Fibroblast of skin of scalp (primary cell): ENCODE results near the gene ANAPC2.
"Not testable (repeated sequence)": the region's sequence is repeated elsewhere in the genome, so short reads cannot be mapped to it uniquely, and the experiment has no call there.

Experiments used
- DNase-seq: peaks from one replicate; pipeline ENCODE4 v3.0.0-alpha.2; 2013

The ANAPC2 gene

GRCh38 chr9:137143459-137143858 lies 44.9 kb downstream of the ANAPC2 start:
- DNase-seq = no peak

- DNase-seq = no peak
These were observed 46.1 kb downstream of the ANAPC2 start for GRCh38 chr9:137141976-137142936.

GRCh38 chr9:137141050-137141810 lies 47.1 kb downstream of the ANAPC2 start:
- no peak for DNase-seq

- DNase-seq = no peak
These were observed 48.0 kb downstream of the ANAPC2 start for GRCh38 chr9:137140151-137141012.

- DNase-seq = no peak
These were observed 48.8 kb downstream of the ANAPC2 start for GRCh38 chr9:137139468-137140150.

GRCh38 chr9:137138722-137139467 lies 49.5 kb downstream of the ANAPC2 start, which contains the start of gene GRIN1:
GRIN1 (plus strand) TSS chr9:137139154; CDS start chr9:137139487, 333 bp downstream.
- DNase-seq = peak; percentile 41

GRCh38 chr9:137138058-137138721 lies 50.2 kb downstream of the ANAPC2 start:
- no peak for DNase-seq

- DNase-seq = no peak
These were observed 51.3 kb downstream of the ANAPC2 start for GRCh38 chr9:137136881-137137607.

GRCh38 chr9:137136261-137136880 lies 52.0 kb downstream of the ANAPC2 start:
- no peak for DNase-seq

- not testable (repeated sequence) for DNase-seq
These were observed 53.2 kb downstream of the ANAPC2 start for GRCh38 chr9:137135154-137135553.

- DNase-seq = no peak
These were observed 54.2 kb downstream of the ANAPC2 start for GRCh38 chr9:137134191-137134590.

GRCh38 chr9:137130176-137130755 lies 58.1 kb downstream of the ANAPC2 start:
- DNase-seq = no peak

GRCh38 chr9:137129456-137130175 lies 58.7 kb downstream of the ANAPC2 start:
- peak; percentile 92 for DNase-seq

GRCh38 chr9:137128862-137129455 lies 59.4 kb downstream of the ANAPC2 start:
- DNase-seq = no peak

GRCh38 chr9:137128158-137128861 lies 60.0 kb downstream of the ANAPC2 start:
- DNase-seq = no peak

- DNase-seq = no peak
These were observed 60.8 kb downstream of the ANAPC2 start for GRCh38 chr9:137127301-137128157.
